HG02943 (cell line): ENCODE measurements around the gene TMEM253.

ENCODE experiments used
- ATAC-seq: cut with Tn5 transposase; IDR thresholded peaks from one replicate; pipeline ENCODE4 v1.9.1; 2021; ENCODE audit warnings: mild to moderate bottlenecking, low read depth, moderate library complexity; ENCODE audit not compliant: unreplicated experiment

Gene TMEM253

DNA sequence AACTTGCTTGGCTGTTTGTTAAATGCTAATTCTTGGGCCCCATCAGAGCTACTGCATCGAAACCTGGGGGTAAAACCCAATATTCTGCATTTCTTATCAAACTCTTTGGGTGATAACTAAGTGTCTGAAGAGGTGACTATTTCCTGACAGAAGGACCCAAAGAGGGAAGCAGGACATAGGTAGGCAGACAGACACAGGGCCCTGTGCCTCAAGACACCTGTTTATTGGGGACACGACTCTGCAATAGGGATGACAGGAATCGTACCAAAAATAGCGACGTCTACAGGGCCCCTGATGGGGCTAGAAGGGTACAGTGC, 11.0 kb upstream of the TMEM253 start:
- ATAC-seq = no peak

DNA sequence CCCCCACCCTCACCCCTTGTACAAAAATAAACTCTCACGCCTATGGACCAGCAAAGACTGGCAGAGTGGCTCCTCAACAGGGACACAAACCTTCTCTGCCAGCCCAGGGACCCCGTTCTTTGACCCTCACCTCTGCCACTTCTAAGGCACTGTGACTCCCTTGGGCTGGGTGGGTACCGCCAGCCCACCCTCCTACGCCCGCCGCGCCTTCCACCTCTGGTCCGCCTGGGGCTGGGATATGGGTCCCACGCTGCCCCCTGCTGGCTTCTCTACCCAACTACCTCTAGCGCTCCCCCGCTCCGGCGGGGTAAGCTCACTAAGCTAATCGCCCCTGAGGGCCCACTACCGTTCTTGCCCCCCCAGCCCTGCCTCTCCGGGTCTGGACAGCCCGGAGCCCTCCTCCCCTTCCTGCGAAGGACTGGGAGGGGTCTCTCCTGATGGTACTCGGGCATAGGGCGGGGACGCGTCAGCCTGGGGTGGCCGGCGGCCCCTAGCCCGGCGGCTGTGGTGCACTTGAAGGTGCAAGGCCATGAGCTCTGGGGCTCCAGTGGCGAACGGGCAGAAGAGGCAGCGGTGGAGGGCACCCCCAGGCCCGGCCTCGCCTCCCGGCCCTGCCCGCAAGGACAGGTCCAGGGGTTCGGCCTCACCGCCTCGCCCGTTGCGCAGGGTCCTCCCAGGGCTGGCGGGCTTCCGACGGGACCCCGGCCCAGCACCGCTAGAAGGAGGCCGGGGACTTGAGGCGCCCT, 10.5 kb upstream of the TMEM253 start:
- ATAC-seq = no peak

DNA sequence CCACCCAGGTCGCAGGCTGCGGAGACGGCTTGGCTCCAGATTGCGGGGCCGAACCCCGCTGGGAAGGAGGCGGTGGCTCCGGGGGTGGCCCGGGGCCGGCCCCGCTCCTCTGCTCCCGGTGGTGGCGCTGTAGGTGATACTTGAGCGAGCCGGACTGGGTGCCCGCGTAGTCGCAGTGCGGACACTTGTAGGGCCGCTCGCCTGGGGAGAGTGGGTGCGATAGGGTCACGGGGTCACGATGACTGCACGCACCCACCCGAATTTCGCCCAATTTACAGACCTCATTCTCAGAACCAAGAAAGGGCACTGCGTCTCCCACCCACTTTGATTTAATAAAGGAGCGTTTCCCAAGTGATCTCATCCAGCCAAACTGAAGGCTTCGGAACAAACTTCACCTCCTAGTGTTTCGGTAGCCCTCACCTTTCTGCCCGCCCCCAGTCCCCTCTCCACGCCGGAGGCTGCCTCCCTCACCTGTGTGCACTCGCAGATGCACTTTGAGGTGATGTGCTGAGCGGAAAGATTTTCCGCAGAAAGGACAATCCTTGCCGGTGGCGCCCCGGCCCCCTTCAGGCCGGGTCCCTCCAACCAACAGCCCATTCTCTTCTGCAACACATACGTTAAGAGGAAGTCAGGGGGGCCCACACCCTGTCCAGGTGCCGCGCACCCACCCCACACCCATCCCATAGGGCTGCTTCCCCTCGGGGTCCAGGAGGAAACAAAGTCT, 9.8 kb upstream of the TMEM253 start:
- no peak for ATAC-seq

DNA sequence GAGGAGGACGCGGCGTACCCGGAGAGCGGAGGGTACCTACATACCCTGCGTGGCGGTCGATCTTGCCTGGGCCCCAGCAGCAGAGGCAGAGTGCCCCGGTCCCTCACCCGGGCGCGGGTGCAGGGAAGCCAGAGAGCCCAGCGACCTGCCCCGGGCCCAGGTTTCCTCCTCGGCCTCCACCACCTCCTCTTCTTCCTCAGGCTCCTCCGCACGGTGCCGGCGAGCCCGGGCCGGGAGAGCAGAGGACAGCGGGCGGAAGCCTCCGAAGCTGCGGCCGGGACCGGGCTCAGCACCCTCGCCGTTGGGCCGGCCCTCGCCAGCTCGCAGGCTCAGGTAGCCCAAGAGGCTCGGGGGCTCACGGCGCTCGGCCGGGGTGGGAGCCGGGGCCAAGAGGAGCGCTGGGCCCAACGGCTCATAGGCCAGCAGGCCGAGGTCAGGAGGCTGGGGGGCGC, 9.0 kb upstream of the TMEM253 start:
- ATAC-seq = no peak

DNA sequence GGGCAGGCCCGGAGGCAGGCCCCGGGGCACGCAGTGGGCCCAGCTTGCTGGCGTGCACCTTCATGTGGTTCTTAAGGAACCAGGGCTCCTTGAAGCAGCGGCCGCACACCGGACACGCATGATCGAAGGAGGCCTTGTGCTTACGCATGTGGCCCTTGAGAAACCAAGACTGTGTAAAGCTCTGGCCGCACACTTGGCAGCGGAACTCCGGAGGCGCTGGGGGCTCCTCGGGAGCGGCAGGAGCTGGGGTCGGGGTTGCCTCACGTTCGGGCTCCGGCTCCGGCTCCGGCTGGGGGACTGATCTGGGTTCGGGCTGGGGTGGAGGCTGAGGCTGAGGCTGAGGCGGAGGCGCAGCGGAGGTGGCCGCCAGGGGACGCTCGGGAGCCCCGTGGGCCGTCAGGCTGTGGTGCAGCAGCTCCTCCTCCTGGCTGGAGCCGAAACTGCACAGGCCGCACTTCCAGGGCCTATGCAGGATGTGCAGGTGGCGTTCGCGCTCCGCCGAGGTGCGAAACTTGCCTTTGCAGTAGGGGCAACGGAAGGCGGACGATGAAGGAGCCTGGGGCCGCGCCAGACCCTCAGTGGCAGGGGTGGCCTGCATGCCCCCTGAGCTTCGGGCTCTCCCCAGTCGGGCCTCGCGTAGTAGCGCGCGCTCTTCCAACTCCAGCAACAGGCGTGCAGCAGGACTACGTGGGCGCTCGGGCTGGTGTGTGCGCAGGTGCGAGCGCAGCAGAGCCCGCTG, 8.4 kb upstream of the TMEM253 start:
- peak; percentile 74 for ATAC-seq

DNA sequence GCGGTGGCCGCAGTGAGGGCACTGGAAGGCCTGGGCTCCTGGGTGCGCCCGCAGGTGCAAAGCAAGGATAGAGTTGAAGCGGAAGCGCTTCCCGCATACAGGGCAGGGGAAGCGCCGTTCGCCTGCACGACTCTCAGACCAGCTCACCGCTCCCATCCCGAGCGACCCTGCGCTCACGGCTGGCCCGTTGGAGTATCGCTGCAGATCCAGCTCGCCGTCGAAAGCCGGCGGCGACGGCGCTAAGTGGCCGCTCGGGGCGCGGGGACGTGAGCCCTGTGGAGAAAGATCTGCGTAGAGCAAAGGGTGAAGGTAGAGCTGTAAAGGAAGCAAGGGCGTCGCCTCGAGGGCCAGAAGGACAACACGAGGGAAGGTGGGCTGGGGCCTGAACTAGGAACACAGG, 7.8 kb upstream of the TMEM253 start:
- ATAC-seq = no peak

DNA sequence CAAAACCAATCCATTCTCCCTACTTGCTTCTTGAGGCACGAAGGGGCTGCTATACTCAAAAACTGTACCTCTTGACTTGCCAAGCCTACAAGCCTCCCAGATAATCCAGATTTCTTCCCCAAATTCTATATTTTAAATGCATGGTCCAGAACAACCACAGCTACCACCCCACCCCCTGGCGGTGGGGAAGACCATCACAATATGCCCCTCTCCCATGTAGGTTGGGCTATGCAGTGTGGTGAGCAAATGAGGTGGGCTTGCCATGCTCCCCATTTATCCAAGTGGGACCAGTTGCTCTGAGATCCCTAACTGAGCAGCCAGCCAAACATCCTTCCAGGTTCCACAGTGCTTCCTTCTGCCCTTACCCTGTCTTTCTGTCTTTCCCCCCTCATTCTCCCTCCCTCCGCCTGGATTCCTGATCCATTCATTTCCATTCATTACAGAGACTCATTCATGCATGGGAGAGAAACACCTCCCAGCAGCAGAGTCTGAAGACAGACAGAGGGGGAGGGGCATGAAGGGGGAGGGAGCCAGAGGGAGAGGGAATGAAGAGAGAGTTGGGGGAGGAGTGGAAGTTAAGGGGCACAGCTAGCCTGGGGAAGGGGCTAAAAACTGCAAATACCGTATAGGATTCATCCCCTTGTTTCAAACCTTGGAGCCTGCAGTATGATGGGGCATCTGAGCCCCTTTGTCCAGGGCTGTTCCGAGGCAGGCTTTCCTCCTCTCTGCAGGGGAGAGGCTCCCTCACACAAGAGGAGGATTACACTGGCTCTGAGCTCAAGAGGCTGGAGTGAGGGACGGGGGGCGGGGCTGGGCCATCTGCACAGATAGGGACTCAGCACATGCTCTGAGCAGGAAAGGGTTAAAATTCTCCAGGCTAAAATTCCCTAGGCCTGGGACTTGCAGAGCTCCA, 6.8 kb upstream of the TMEM253 start:
- no peak for ATAC-seq

DNA sequence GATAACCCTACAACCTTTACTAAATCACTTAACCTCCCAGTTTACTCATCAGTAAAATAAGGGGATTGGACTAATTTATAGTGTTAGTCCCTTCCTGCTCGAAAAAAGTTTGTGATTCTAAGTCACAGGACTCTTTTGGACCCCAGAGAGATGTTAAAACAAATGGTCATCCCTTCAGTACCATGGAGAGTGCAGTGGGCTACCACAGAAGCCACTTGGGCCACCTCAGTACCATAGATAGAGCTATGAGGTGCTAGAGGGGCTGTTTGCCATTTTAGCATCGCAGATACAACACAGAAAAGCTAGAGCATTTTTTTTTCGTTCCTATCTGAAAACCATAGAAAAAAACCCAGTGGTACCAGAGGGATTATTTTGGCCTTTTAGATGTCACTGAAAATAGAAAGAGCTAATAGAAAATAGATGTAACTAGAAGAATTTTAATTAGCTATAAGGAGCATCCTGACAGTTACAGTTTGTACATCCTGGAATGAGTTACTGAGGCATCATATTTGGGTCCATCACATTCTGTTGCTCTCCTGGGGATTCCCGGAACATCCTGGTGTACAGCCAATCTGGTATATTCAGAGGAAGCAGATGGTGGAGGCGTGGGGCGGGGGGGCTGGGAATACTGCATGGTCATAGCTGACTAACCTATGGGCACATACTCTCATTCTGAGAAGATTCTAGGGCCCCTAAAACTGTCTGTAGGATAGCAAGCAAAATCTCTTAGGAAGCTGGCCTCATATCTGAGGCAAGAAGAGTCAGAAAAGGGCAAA, 5.2 kb upstream of the TMEM253 start:
- no peak for ATAC-seq

DNA sequence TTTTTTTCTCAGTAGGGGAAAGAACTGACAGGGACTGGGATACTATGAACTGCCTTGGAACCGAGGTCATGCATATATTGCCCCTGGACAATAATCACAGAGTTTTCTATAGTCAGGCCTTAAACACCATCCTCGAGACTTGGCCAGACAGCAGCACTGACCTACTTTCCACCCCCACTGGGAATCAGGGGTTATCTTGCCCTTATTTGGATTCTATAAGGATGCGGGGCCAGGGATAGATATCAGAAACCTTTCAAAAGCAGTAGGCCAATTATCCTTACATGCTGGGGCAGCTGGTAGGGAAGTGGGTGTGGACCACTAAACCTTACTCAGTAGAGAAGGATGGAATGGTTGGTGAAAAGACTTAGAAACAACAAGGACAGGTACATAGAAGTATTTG, 4.4 kb upstream of the TMEM253 start:
- ATAC-seq = no peak

DNA sequence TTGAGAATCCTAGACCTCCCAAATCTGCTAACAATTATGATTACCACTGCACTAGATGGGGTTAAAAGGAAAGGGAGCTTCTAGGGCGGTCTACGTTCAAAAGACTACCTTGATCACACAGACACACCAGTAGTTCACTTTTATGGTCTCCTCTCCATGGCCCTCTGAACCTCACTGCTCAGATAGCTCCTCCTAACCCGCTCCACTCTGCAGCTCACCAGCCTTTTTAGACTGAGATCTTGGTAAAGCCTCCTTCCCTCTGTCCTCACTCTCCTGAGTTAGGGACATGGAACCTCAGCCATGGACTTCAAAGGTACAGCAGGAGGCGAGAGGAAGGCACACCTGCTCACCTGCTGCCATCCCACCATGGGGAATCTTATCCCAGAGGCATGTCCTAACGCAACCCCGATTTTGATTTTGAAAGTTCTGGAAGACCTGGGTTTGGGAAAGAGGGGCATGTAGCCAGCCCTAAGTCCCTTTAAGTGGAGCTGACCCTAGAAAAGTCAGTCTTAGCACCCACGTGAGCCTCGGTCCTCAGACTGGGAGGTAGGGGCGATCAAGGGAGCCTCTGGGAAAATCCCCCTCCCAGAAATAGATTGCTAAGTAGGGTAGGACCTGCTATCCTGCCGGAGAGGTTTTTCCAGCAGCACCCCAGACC, 3.8 kb upstream of the TMEM253 start:
- ATAC-seq = no peak

DNA sequence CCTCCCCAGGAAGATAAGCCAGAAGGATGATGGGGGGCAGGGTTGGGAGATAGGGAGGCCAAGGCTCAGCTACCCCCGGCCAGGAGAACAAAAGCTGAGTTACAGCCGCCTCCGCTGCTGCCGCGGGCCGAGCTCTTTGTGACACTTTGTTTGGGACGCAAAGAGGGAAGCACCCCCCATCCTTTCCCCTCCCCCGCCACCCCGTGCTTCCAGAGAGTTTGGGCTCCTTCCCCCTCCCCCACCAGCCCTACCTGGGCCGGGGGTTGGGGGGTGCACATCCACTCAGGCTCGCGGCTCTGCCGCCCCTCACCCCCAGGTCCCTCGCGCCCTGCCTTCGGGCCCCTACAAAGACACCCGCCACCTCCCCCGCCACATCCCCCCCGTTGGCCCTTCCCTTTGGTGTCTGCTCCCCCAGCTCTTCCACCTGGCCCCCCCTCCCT, 3.2 kb upstream of the TMEM253 start:
- no peak for ATAC-seq

DNA sequence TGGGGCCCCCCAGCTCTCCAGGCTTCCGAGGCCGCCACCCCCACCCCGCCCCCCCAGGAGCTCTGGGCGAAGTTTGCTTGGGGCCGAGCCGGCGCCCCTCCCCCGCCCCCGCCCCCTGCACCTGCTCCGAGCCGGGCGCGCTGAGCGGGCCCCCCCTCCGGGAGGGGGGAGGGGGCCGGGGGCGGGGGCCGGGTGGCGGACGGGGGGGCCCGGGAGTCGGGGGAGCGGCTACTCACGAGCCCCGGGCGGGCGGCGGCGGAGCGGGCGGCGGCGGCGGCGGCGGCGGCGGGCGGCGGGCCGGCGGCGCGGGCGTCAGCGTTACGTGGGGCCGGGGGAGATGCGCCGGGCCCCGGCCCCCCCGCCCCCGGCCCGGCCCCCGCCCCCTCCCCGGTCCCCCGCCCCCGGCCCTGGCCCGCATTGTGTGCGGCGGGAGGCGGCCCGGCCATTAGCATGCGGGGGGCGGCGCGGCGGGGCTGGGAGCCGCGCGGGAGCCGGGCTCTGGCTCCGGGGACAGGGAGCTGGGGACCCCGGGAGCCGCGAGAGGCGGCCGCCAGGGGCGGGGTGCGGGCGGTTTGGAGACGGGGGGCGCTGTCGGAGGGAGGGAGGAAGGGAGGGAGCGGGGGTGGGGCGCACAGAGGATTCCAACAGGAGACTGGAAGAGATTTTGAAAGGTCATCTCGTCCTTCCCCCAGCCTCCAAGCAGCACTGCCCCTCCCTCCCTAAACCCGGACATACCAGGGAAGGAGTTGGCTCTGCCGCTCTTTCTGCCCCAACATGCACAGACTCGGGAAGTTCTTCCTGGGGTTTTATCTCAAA, 2.6 kb upstream of the TMEM253 start, which contains the start of gene ZNF219:
ZNF219 (minus strand) TSS at position 580 of the 816 bp plus-strand sequence. CDS start 5,064 bp downstream, outside the sequence.
- no peak for ATAC-seq

DNA sequence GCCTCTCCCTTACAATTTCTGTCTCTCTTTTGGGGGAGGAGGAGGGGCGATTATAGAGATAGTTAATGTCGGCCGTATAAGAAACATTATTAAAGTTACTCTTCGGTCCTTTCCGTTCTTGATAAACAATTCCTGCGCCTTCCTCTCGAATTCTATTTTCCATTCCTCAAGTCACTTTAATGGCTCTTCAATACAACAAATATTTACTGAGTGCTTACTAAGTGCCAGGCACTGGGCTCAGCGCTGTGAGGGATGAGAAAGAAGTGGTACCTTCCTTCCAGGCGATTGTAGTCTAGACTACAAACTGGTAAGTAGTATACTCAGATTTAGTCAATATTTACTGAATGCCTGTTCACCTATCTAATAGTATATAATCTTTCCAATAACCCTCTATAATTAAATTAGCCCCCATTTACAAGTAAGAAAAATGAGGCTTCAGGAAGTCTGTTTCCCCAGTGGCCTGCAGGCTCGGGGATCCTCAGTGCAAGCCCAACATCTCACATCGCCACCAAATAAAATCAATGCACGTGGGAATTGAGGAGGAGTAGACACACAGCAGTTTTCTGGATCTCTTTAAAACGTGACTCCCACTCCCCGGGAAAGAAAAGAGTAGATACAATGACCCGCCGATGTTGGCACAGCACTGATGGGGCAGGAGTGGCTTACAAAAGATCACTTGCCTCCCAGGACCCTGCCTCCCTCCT, 1.8 kb upstream of the TMEM253 start:
- no peak for ATAC-seq

DNA sequence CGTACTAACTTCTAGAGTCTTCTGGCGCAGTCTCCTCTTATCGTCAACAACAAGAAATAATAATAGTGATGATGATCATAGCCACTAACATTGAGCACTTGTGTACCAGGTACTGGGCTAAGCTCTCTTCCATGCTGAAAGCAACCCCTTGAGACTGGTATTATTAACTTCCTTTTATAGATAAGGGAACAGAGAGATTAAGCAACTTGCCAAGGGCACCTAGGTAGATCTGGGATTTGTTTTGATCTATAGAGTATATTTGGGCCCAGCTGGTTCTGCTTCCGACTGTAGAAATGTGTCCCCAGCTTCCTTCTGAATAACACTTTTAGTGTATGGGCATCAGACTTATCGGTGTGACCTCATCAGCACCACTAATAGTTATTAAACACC, 1.3 kb upstream of the TMEM253 start:
- no peak for ATAC-seq

DNA sequence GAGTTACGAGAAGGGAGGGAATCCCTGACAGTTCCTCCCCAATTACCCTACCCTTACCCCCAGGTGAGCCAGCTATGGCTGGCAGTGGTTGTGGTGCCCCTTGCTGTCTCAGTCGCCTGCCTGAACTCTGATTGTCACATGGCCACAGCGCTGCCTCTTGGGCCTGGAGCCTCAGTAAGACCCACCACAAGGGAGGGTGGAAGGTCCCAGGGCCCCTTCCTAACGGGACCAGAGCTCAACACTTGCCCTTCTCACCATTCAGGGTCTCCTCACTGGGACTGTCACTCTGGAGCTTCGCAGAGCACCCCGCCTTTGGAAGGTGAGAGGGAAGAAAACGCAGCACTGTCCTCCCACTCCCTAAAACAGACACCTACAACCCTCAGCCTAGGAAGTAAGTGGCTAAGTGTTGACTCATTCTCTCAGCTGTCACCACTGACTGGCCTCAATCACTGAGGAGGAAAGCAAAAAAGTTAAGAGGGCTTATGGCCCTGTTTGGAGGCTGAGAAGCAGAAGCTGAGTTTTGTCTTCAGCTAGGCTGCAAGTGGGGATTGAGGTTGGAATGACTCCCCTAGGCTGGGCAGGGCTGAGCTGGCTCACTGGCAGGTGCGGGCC, 1.0 kb downstream of the TMEM253 start:
- ATAC-seq = no peak

DNA sequence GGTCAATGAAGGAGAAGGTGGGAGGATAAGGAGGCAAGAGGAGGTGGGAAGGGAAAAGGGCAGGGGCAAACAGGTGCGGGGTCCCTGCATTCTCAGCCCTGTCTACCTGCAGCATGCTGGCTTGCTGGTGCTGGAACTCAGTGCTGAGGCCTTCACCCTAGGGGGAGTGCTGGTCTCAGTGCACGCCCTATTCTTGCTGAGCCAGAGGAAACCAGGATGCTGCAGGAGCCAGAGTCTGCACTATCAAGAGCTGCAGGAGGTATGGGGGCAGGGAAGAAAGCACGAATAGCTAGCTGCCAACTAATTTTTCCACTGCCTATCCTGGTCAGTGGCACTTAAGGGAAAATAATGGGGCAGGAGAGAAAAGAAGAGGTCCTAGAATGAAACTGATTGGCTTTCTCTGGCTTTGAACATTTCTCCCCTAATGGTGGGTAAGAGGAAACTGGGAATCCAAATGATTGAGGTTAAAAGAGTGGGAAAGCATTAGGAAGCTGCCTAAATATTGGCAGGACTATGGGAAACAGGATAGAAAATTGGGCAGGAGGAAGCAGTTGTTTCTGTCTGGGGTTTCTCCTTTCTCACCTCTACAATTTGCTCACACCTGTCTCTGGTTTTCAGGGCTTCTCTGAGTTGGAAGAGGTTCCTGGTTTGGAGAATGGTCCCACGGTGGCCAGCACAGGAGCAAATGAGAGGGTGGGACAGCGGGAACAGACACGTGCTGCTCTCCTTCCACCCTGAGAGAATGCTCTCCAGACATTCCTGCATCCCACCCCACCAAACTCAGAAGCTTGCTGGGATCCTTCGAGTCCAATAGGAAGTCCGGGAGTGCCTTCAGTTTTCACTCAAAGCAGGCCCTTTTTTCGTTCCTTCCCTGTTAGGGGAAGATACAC, 1.9 kb downstream of the TMEM253 start:
- ATAC-seq = no peak
